ENCODE results near the gene LENG8.

Gene LENG8

DNA sequence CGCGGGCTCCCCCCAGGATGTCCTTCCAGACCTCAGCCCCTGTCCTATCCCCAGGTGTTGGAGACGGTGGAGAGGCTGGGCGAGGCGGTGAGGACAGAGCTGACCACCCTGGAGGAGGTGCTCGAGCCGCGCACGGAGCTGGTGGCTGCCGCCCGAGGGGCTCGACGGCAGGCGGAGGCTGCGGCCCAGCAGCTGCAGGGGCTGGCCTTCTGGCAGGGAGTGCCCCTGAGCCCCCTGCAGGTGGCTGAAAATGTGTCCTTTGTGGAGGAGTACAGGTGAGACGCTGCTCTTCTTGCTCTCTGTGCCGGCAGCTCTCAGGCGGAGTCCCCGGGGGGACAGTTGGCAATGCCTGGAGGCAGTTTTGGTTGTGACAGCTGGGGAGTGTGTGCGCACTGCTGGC lies 26.9 kb upstream of the LENG8 start:
- no peak overlapping the region for H3K4me3 ChIP-seq (ENCODE audit: low read depth, low read length)
- in situ Hi-C loops (cut with HindIII; ENCODE audit: low sequenced_read_pairs) = no loop called here
- TF ChIP-seq CTCF (IDR thresholded peaks at IDR 0.05; ENCODE audit: low read depth, low read length) = no peak
- DNase-seq (ENCODE audit: low read depth, low spot score) = no peak

GRCh38 chr19:54424201-54424600 lies 24.8 kb upstream of the LENG8 start:
- no peak for TF ChIP-seq CTCF (IDR thresholded peaks at IDR 0.05; ENCODE audit: low read depth, low read length)
- DNase-seq (ENCODE audit: low read depth, low spot score) = no peak
- in situ Hi-C loops (cut with HindIII; ENCODE audit: low sequenced_read_pairs) = no loop called here
- H3K4me3 ChIP-seq (ENCODE audit: low read depth, low read length) = no peak overlapping the region

GRCh38 chr19:54424660-54425381 lies 24.2 kb upstream of the LENG8 start:
- TF ChIP-seq CTCF (IDR thresholded peaks at IDR 0.05; ENCODE audit: low read depth, low read length) = no peak
- no peak for DNase-seq (ENCODE audit: low read depth, low spot score)
- in situ Hi-C loops (cut with HindIII; ENCODE audit: low sequenced_read_pairs) = no loop called here
- no peak overlapping the region for H3K4me3 ChIP-seq (ENCODE audit: low read depth, low read length)

- in situ Hi-C loops (cut with HindIII; ENCODE audit: low sequenced_read_pairs) = no loop called here
- TF ChIP-seq CTCF (IDR thresholded peaks at IDR 0.05; ENCODE audit: low read depth, low read length) = no peak
- no peak for DNase-seq (ENCODE audit: low read depth, low spot score)
- H3K4me3 ChIP-seq (ENCODE audit: low read depth, low read length) = no peak overlapping the region
Observed at GRCh38 chr19:54425382-54425723, 23.6 kb upstream of the LENG8 start.

DNA sequence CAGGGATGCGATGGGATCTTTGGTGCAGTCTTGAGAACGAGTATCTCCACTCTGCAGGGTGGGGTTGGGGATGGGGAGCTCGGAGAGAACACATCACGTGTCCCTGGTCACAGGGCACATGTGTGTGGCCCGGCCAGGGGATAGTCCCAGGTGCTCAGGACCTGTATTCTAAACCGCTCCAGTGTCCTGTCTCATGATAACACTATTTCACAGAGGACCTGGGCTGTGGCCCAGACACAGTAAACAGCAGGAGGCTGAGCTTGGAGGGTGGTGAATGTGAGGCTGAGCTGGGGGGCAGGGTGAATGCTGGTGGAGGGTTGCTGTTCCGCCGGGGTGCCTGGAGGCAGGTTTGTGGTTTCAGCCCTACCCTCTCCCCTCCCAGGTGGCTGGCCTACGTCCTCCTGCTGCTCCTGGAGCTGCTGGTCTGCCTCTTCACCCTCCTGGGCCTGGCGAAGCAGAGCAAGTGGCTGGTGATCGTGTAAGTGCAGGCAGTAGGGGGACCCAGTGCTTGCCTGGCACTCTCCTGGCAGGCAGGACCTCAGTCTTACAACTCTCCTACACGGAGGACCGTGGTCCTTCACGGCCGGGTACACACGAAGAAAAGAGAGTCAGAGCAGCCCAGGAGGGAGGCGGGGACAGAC lies 22.6 kb upstream of the LENG8 start:
- no peak for DNase-seq (ENCODE audit: low read depth, low spot score)
- in situ Hi-C loops (cut with HindIII; ENCODE audit: low sequenced_read_pairs) = no loop called here
- TF ChIP-seq CTCF (IDR thresholded peaks at IDR 0.05; ENCODE audit: low read depth, low read length) = no peak
- no peak overlapping the region for H3K4me3 ChIP-seq (ENCODE audit: low read depth, low read length)

- no peak overlapping the region for H3K4me3 ChIP-seq (ENCODE audit: low read depth, low read length)
- in situ Hi-C loops (cut with HindIII; ENCODE audit: low sequenced_read_pairs) = no loop called here
- DNase-seq (ENCODE audit: low read depth, low spot score) = no peak
- TF ChIP-seq CTCF (IDR thresholded peaks at IDR 0.05; ENCODE audit: low read depth, low read length) = no peak
Observed at GRCh38 chr19:54427586-54427985, 21.4 kb upstream of the LENG8 start.
